Measurements from ENCODE around the gene SYNE1. TPM values are rescaled to one million over a fixed set of nuclear protein-coding genes. Genes with fewer than 3 reads are reported as not detected.

SYNE1 gene
- total and polyA plus RNA-seq, 2 of the 8 experiments (the other 6 are each of a cell fraction or from before 2014, with no cell fraction given) = 2.8 to 5.5 TPM

GRCh38 chr6:152364866-152365265 lies 272.3 kb downstream of the SYNE1 start (continued):
- TF ChIP-seq CHD7 (IDR thresholded peaks at IDR 0.05; ENCODE audit: insufficient replicate concordance, low read length) (no peak), RFX5 (IDR thresholded peaks at IDR 0.05; ENCODE audit: borderline replicate concordance, low read depth, low read length) (no peak), ATF2 (IDR thresholded peaks at IDR 0.05; ENCODE audit: low read length) (no peak), JUND (IDR thresholded peaks at IDR 0.05; ENCODE audit: low read length) (no peak), SUZ12 (IDR thresholded peaks at IDR 0.05; ENCODE audit: low read length) (no peak), TBP (IDR thresholded peaks at IDR 0.05; ENCODE audit: low read depth, low read length) (no peak), CHD1 (IDR thresholded peaks at IDR 0.05; ENCODE audit: low read depth, low read length) (no peak), EGR1 (IDR thresholded peaks at IDR 0.05; ENCODE audit: borderline replicate concordance, low read depth, low read length) (no peak), MAX (IDR thresholded peaks at IDR 0.05) (no peak), POLR2AphosphoS5 (IDR thresholded peaks at IDR 0.05; ENCODE audit: low read depth, low read length) (no peak)

All from H1 (cell line).